Type B pancreatic cell (in vitro differentiated cells): Measurements from ENCODE around the gene ACTA2. TPM values are rescaled to one million over a fixed set of nuclear protein-coding genes. Genes with fewer than 3 reads are reported as not detected.

ENCODE experiments used
- DNase-seq: peaks from one replicate; pipeline ENCODE4 v3.0.0; 2021; ENCODE audit warnings: mixed read lengths; ENCODE audit not compliant: unreplicated experiment; ENCODE audit errors: extremely low spot score
- H3K27ac Mint-ChIP-seq: 2 replicates; pipeline ENCODE4 v1.8.0; 2021; ENCODE audit warnings: mild to moderate bottlenecking, mixed read lengths
- H3K27me3 Mint-ChIP-seq: 2 replicates; pipeline ENCODE4 v1.8.0; 2021; ENCODE audit warnings: mixed read lengths
- H3K36me3 Mint-ChIP-seq: 2 replicates; pipeline ENCODE4 v1.8.0; 2021; ENCODE audit warnings: mixed read lengths
- H3K4me1 Mint-ChIP-seq: one replicate; pipeline ENCODE4 v1.8.0; 2021; ENCODE audit warnings: mixed read lengths; ENCODE audit not compliant: unreplicated experiment
- H3K4me3 Mint-ChIP-seq: 2 replicates; pipeline ENCODE4 v1.8.0; 2021; ENCODE audit warnings: mild to moderate bottlenecking, mixed read lengths
- H3K9me3 Mint-ChIP-seq: 2 replicates; pipeline ENCODE4 v1.8.0; 2021; ENCODE audit warnings: mixed read lengths
- total RNA-seq: library from RNA; stranded (reverse); gene quantifications from 2 replicates; pipeline ENCODE4 v1.2.1, GENCODE V29; 2021; ENCODE audit warnings: low replicate concordance
- TF ChIP-seq, protein P1 (sequence below): fragments of 200-600 bp; sonication (generic); conservative IDR thresholded peaks from 2 replicates; pipeline ENCODE4 v1.5.0; 2021; ENCODE audit warnings: antibody characterized with exemption, mild to moderate bottlenecking

ACTA2 gene
- total RNA-seq, 1 donor from 2014 or later, result 76.5 TPM

DNA sequence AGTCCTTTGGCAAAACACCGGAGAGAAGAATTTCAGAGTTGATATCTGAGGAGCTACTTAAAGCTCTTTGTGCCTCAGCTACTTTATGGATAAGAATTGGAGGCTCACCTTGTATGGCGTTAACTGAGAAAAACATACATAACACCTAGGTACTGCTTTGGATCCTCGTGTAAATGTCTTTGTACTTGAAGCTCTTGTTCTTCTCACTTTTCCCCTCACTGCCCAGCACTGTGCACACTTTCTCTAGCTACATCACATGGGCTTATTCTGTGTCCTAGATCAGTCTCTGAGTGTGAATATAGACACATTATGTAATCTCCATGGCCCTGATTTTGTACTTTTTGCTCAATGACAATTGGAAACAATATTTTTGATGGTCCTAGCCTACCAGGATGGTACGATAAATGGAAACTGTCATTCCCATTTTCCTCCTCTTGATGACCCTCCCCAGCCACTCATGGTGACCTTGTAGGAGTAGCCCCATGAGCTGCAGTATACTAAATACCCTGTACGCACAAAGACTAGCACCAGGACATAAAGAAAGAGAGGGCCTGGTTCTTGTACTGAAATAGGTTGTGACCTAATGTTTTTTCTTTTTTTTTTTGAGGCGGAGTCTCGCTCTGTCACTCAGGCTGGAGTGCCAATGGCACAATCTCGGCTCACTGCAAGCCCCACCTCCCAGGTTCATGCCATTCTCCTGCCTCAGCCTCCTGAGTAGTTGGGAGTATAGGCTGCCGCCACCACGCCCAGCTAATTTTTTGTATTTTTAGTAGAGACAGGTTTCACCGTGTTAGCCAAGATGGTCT is 50.4 kb downstream of the ACTA2 start:
- TF ChIP-seq, protein P1, sequence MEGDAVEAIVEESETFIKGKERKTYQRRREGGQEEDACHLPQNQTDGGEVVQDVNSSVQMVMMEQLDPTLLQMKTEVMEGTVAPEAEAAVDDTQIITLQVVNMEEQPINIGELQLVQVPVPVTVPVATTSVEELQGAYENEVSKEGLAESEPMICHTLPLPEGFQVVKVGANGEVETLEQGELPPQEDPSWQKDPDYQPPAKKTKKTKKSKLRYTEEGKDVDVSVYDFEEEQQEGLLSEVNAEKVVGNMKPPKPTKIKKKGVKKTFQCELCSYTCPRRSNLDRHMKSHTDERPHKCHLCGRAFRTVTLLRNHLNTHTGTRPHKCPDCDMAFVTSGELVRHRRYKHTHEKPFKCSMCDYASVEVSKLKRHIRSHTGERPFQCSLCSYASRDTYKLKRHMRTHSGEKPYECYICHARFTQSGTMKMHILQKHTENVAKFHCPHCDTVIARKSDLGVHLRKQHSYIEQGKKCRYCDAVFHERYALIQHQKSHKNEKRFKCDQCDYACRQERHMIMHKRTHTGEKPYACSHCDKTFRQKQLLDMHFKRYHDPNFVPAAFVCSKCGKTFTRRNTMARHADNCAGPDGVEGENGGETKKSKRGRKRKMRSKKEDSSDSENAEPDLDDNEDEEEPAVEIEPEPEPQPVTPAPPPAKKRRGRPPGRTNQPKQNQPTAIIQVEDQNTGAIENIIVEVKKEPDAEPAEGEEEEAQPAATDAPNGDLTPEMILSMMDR, result no peak
- Mint-ChIP-seq H3K4me1 (peaks cover 36% of the 10 kb centered on the region), H3K27me3 (no peaks in the 10 kb centered on the region), H3K36me3 (peaks cover 13% of the 10 kb centered on the region), H3K27ac (no peak overlapping the region), H3K9me3 (no peaks in the 10 kb centered on the region), H3K4me3 (no peak overlapping the region)
- DNase-seq, result no peak

DNA sequence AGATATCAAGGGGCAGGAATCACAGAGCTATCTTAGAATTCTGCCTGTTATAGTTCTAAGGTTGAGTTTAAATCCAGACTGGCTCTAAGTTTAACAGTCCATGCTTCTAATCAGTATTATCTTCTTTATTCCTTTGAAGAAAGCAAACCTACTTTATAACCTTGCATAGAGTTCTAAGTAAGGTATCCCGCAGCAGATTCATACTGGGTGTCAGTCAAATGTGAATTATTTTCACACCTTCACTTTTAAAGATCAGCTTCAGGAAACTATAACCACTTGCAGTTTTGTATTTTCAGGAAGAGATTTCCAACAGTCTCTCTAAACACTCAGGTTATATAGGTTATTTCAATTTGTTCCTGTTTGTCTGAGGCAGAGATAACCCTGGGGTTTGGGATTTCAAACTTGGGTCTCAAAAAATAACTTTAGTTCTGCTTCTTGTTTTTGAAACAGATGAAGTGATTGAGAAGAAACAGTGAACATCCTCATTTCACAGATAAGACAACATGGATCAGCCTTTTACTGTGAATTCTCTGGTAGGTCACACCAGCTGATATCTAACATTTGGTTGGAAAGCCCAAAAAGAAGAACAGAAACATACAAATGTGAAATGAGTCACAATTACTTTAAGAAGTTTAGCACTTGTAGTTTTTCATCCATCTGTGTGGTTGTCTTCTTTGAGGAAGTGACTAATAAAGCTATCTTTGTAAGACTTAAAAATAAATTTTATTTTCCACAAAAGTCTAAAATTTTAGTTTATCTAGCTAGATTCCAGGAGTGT is 51.2 kb downstream of the ACTA2 start:
- Mint-ChIP-seq H3K27ac (no peak overlapping the region), H3K4me3 (no peak overlapping the region), H3K27me3 (no peaks in the 10 kb centered on the region), H3K36me3 (peaks cover 8% of the 10 kb centered on the region), H3K4me1 (peaks cover 39% of the 10 kb centered on the region), H3K9me3 (no peaks in the 10 kb centered on the region)
- TF ChIP-seq, protein P1, result no peak
- no peak for DNase-seq

DNA sequence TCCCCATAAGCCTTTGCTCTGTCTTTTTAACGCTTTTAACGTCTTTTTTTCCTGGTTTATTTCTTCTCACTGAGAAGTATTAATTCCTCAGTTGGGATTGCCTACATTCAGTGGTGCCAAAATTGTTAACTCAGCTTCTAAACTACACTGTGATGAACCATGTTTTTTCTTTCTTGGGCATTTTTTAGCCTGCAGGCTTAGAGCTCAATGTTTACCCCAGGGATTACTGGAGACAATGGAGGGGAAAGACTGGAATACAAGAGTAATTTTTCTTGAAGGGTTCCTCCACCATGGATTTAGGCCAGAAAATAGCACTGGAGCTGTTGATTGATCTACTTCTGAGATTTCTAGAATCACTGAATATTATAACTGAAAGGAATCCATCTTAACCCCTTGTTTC is 52.7 kb downstream of the ACTA2 start:
- no peak for DNase-seq
- no peaks in the 10 kb centered on the region for H3K9me3 Mint-ChIP-seq
- no peaks in the 10 kb centered on the region for H3K27me3 Mint-ChIP-seq
- TF ChIP-seq, protein P1, result no peak
- H3K4me1 Mint-ChIP-seq, result peaks cover 36% of the 10 kb centered on the region
- peaks cover 8% of the 10 kb centered on the region for H3K36me3 Mint-ChIP-seq
- H3K27ac Mint-ChIP-seq, result no peak overlapping the region
- H3K4me3 Mint-ChIP-seq, result no peak overlapping the region

DNA sequence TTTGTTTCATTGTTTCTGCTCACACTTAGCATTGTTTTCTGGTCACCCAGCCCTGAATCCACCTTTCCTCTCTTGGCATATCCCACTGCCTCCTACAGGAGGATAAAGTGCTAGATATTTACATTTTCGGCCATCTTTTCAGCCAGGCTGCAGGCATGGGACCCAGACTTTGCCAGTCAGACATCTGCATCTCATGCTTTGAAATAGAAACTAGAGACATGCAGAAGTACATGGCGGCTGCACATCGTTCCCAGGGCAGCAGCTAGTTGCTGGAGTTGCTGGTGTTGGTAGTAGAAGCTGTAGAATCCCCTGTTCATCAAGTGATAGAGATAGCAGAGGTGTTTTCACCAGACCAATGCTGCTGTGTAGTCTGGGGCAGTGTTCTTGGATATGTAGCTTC is 53.8 kb downstream of the ACTA2 start:
- DNase-seq, result no peak
- no peaks in the 10 kb centered on the region for H3K9me3 Mint-ChIP-seq
- H3K4me3 Mint-ChIP-seq, result no peak overlapping the region
- no peak overlapping the region for H3K27ac Mint-ChIP-seq
- peaks cover 36% of the 10 kb centered on the region for H3K4me1 Mint-ChIP-seq
- H3K27me3 Mint-ChIP-seq, result no peaks in the 10 kb centered on the region
- H3K36me3 Mint-ChIP-seq, result peaks cover 8% of the 10 kb centered on the region
- TF ChIP-seq, protein P1, result no peak

DNA sequence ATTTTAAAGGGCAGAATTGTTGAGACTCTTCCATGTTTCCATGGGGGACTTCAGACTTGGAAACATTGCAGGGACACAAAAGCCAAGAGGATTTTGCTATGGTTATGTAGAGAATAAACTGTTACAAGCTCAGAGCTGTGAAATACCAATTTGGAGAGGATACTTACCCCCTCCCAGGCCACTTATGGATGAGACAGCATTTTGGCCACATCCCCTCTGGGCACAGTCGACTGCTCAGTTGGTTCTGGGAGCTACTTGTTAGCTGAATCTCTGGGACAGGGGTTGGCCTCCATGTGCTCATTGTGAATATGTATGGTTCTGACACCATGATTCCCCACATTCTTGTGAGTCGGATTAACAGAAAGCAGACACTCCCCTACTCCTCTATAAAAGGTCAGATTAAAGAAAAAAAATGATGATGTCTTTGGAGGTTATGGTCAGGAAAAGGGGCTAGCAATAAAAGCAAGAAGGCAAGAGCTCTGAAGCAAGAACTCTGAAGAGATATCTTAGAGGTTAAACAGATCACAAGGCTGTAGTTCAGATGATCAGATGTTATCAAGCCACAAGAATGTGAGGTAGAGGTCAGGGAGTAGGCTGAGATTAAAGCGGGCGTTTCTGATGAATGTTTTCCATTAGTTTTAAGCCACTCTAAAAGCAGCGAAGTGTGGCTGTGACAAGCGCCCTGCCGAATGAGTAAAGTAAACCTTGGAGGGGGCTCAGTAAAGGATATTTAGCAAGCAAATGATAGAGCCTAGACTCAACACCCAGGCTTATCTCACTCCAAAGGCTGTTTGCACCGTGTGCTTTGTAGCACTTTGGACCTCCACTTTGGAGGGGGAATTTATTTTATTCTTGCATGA is 55.3 kb downstream of the ACTA2 start:
- peak overlapping the region; percentile 32 for H3K4me3 Mint-ChIP-seq
- peaks cover 33% of the 10 kb centered on the region for H3K4me1 Mint-ChIP-seq
- H3K36me3 Mint-ChIP-seq, result peaks cover 3% of the 10 kb centered on the region
- TF ChIP-seq, protein P1, result no peak
- H3K27ac Mint-ChIP-seq, result peak overlapping the region; percentile 68
- no peak for DNase-seq
- no peaks in the 10 kb centered on the region for H3K9me3 Mint-ChIP-seq
- H3K27me3 Mint-ChIP-seq, result no peaks in the 10 kb centered on the region
